A549 (cell line): ENCODE measurements around the gene ATP1A2. TPM values are rescaled to one million over a fixed set of nuclear protein-coding genes. Genes with fewer than 3 reads are reported as not detected.

Experiments used
- ATAC-seq, 2 experiments: fragments of 200-7000 bp in 1 of 2; fragments of >200 bp in 1 of 2; cut with Nextera tagmentation in 1 of 2; cut with Tn5 transposase in 1 of 2; 3 replicates each; pipeline versions ENCODE4 v1.8.0 to v1.9.1; 2018 to 2020; ENCODE audit warnings: mild to moderate bottlenecking in 1 of 2, moderate library complexity in 1 of 2
- CTCF ChIA-PET: fragments of 300-600 bp; sonication (Branson Sonifier 250); formaldehyde crosslinking; extraction: SDS; loops from one replicate; lab custom pipeline; 2021; ENCODE audit warnings: antibody characterized with exemption, inconsistent platforms; lab: Yijun Ruan, JAX
- POLR2A ChIA-PET: fragments of 350-600 bp; formaldehyde crosslinking; extraction: SDS; loops from one replicate; lab custom pipeline; 2021; ENCODE audit warnings: antibody characterized with exemption, inconsistent platforms; lab: Yijun Ruan, JAX
- DNase-seq, 2 experiments: peaks; one replicate each; pipeline versions ENCODE4 v3.0.0 to v3.0.0-alpha.2; 2011 to 2016; ENCODE audit warnings: low read depth in 1 of 2, low spot score in 1 of 2
- FAIRE-seq: peaks from 2 replicates; lab custom pipeline; 2011; peaks lifted over from hg19 to GRCh38; lab: Jason Lieb, UNC
- H3K27ac ChIP-seq, 2 experiments: fragments of >200 bp; sonication (Bioruptor Twin); formaldehyde crosslinking; 3 replicates each; pipeline ENCODE4 v1.5.1; 2016 to 2017
- H3K4me1 ChIP-seq: fragments of >200 bp; sonication (Bioruptor Twin); formaldehyde crosslinking; 3 replicates; pipeline ENCODE4 v1.6.1; 2016
- H3K4me2 ChIP-seq: fragments of >200 bp; sonication (Bioruptor Twin); formaldehyde crosslinking; 3 replicates; pipeline ENCODE4 v1.6.1; 2016
- H3K4me3 ChIP-seq: fragments of >200 bp; sonication (Bioruptor Twin); formaldehyde crosslinking; 3 replicates; pipeline ENCODE4 v1.5.1; 2016
- H3K9me3 ChIP-seq: fragments of >200 bp; sonication (Bioruptor Twin); formaldehyde crosslinking; 3 replicates; pipeline ENCODE4 v1.6.1; 2016
- ATOH8 ChIP-seq: fragments of 250-450 bp; sonication (Bioruptor Pico); IDR thresholded peaks from 2 replicates; pipeline ENCODE4 v1.5.0; 2020; ENCODE audit warnings: low read depth, mild to moderate bottlenecking, moderate library complexity
- CBX8 ChIP-seq: fragments of 200-600 bp; sonication (generic); IDR thresholded peaks from 2 replicates; pipeline ENCODE4 v1.6.1; 2016
- CEBPB ChIP-seq, 2 experiments: fragments of >200 bp in 1 of 2; sonication (Bioruptor Twin) in 1 of 2; formaldehyde crosslinking in 1 of 2; IDR thresholded peaks; 2 replicates each; pipeline ENCODE4 v1.6.1; 2012 to 2016
- CHD2 ChIP-seq: fragments of 150-350 bp; IDR thresholded peaks from 2 replicates; pipeline ENCODE4 v1.6.1; 2014; ENCODE audit warnings: low read length; ENCODE audit not compliant: partially characterized antibody
- E2F6 ChIP-seq: IDR thresholded peaks from 2 replicates; pipeline ENCODE4 v1.6.1; 2012; ENCODE audit warnings: low read depth, borderline replicate concordance
- EP300 ChIP-seq, 2 experiments: fragments of >200 bp; sonication (Bioruptor Twin); formaldehyde crosslinking; IDR thresholded peaks; 2 replicates in 1 of 2; 3 replicates in 1 of 2; pipeline ENCODE4 v1.6.1; 2016 to 2017
- ESRRA ChIP-seq: fragments of 150-350 bp; IDR thresholded peaks from 2 replicates; pipeline ENCODE4 v1.6.1; 2014; ENCODE audit warnings: mild to moderate bottlenecking, low read length, borderline replicate concordance
- FOSL2 ChIP-seq, 2 experiments: fragments of 450-650 bp in 1 of 2; fragments of >200 bp in 1 of 2; sonication (Bioruptor Twin) in 1 of 2; formaldehyde crosslinking; IDR thresholded peaks; 2 replicates each; pipeline versions ENCODE4 v1.5.0 to v1.6.1; 2016 to 2020; ENCODE audit warnings: mild to moderate bottlenecking in 1 of 2, moderate library complexity in 1 of 2
- GATA3 ChIP-seq: IDR thresholded peaks from 2 replicates; pipeline ENCODE4 v1.6.1; 2012; ENCODE audit warnings: borderline replicate concordance
- HES2 ChIP-seq: fragments of >200 bp; sonication (Bioruptor Twin); formaldehyde crosslinking; IDR thresholded peaks from 2 replicates; pipeline ENCODE4 v1.6.1; 2016
- HEYL ChIP-seq: fragments of 250-450 bp; sonication (Bioruptor Pico); IDR thresholded peaks from 2 replicates; pipeline ENCODE4 v1.8.0; 2021; ENCODE audit warnings: mild to moderate bottlenecking, moderate library complexity
- HMGXB4 ChIP-seq: fragments of 250-450 bp; sonication (Bioruptor Pico); IDR thresholded peaks from 2 replicates; pipeline ENCODE4 v1.5.0; 2021; ENCODE audit warnings: mild to moderate bottlenecking, moderate library complexity, borderline replicate concordance
- HOXB13 ChIP-seq: fragments of 250-450 bp; sonication (Bioruptor Pico); IDR thresholded peaks from 2 replicates; pipeline ENCODE4 v1.5.0; 2020; ENCODE audit warnings: low read depth, mild to moderate bottlenecking, moderate library complexity
- HOXB5 ChIP-seq: fragments of 250-450 bp; sonication (Bioruptor Pico); IDR thresholded peaks from 2 replicates; pipeline ENCODE4 v1.5.0; 2020; ENCODE audit warnings: mild to moderate bottlenecking, moderate library complexity
- JUN ChIP-seq, 2 experiments: fragments of >200 bp; sonication (Bioruptor Twin); formaldehyde crosslinking; IDR thresholded peaks; 2 replicates in 1 of 2; 3 replicates in 1 of 2; pipeline ENCODE4 v1.6.1; 2016 to 2017
- MAFK ChIP-seq: fragments of 450-650 bp; IDR thresholded peaks from 2 replicates; pipeline ENCODE4 v1.6.1; 2014; ENCODE audit not compliant: partially characterized antibody
- MYC ChIP-seq: IDR thresholded peaks from 2 replicates; pipeline ENCODE4 v1.6.1; 2012; ENCODE audit warnings: mild to moderate bottlenecking, inconsistent platforms, low read length, improper control_type of control experiment, borderline replicate concordance
- RARB ChIP-seq: fragments of 250-450 bp; sonication (Bioruptor Pico); IDR thresholded peaks from 2 replicates; pipeline ENCODE4 v1.8.0; 2021; ENCODE audit warnings: mild to moderate bottlenecking, moderate library complexity
- RCOR1 ChIP-seq: fragments of 150-350 bp; IDR thresholded peaks from 2 replicates; pipeline ENCODE4 v1.6.1; 2014; ENCODE audit warnings: antibody characterized with exemption, low read length, low read depth
- RNF2 ChIP-seq: fragments of 200-600 bp; sonication (generic); IDR thresholded peaks from 2 replicates; pipeline ENCODE4 v1.6.1; 2016; ENCODE audit warnings: low read depth, mild to moderate bottlenecking, antibody characterized with exemption, moderate library complexity, borderline replicate concordance
- SREBF2 ChIP-seq: fragments of 450-650 bp; IDR thresholded peaks from 2 replicates; pipeline ENCODE4 v1.6.1; 2014; ENCODE audit warnings: mild to moderate bottlenecking, moderate library complexity
- ZC3H11A ChIP-seq: fragments of 450-650 bp; IDR thresholded peaks from 2 replicates; pipeline ENCODE4 v1.6.1; 2014; ENCODE audit warnings: antibody characterized with exemption, mild to moderate bottlenecking
- ZSCAN20 ChIP-seq: fragments of 250-450 bp; sonication (Bioruptor Pico); IDR thresholded peaks from 2 replicates; pipeline ENCODE4 v1.8.0; 2022; ENCODE audit warnings: mild to moderate bottlenecking, moderate library complexity
- WGBS: methylation state at CpG from one replicate; pipeline ENCODE4 v1.1.6; 2017; ENCODE audit errors: missing lambda C conversion rate; 5-methylcytosine and 5-hydroxymethylcytosine counted together
- polyA plus RNA-seq, 4 experiments: library from polyadenylated mRNA; depleted of rRNA in 3 of 4; stranded (reverse); fragments of >200 nt; fragmentation: RNase III in 1 of 4; extraction: RNeasy Plus Mini Kit Qiagen cat#74134 plus additional on column Dnase treatment in 1 of 4; gene quantifications; 2 replicates in 3 of 4; 3 replicates in 1 of 4; pipeline ENCODE4 v1.2.3, GENCODE V29; 2011 to 2017
- TF ChIP-seq, protein P1 (sequence below): fragments of 200-600 bp; sonication (generic); IDR thresholded peaks from 2 replicates; pipeline ENCODE4 v1.6.1; 2016; ENCODE audit warnings: antibody characterized with exemption, mild to moderate bottlenecking, moderate library complexity

Gene ATP1A2
- polyA plus RNA-seq, 2 of the 4 experiments (the other 2 are of a cell fraction): 0.09 TPM; not detected in 1

- TF ChIP-seq HMGXB4 (no peak), ESRRA (no peak), SREBF2 (no peak), MYC (no peak)
Observed at GRCh38 chr1:160068225-160068624, 47.3 kb upstream of the ATP1A2 start (continued).

GRCh38 chr1:160069460-160070231 lies 45.9 kb upstream of the ATP1A2 start, which contains the start of gene KCNJ10:
Gene KCNJ10 (minus strand): TSS chr1:160070160. CDS start chr1:160042532, 27,628 bp downstream.
- peak within 1 kb of the TSS; percentile 48 for H3K4me3 ChIP-seq
- TF ChIP-seq CEBPB (IDR thresholded peaks at IDR 0.05) (no peak), CBX8 (no peak), MAFK (no peak), HOXB13 (CRISPR knock-in tag) (no peak), GATA3 (no peak), FOSL2 (IDR thresholded peaks at IDR 0.05) (no peak), FOSL2 (CRISPR knock-in tag; IDR thresholded peaks at IDR 0.05) (no peak), RNF2 (no peak)
- TF ChIP-seq, protein P1, sequence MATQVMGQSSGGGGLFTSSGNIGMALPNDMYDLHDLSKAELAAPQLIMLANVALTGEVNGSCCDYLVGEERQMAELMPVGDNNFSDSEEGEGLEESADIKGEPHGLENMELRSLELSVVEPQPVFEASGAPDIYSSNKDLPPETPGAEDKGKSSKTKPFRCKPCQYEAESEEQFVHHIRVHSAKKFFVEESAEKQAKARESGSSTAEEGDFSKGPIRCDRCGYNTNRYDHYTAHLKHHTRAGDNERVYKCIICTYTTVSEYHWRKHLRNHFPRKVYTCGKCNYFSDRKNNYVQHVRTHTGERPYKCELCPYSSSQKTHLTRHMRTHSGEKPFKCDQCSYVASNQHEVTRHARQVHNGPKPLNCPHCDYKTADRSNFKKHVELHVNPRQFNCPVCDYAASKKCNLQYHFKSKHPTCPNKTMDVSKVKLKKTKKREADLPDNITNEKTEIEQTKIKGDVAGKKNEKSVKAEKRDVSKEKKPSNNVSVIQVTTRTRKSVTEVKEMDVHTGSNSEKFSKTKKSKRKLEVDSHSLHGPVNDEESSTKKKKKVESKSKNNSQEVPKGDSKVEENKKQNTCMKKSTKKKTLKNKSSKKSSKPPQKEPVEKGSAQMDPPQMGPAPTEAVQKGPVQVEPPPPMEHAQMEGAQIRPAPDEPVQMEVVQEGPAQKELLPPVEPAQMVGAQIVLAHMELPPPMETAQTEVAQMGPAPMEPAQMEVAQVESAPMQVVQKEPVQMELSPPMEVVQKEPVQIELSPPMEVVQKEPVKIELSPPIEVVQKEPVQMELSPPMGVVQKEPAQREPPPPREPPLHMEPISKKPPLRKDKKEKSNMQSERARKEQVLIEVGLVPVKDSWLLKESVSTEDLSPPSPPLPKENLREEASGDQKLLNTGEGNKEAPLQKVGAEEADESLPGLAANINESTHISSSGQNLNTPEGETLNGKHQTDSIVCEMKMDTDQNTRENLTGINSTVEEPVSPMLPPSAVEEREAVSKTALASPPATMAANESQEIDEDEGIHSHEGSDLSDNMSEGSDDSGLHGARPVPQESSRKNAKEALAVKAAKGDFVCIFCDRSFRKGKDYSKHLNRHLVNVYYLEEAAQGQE: no peak
- TF ChIP-seq, all 56 proteins: peak for 0
- Histone ChIP-seq H3K9me3 (no peaks in the 10 kb centered on the region), H3K27ac (no peak within 1 kb of the TSS; a peak in 1 of 6 replicates), H3K4me1 (no peaks in the 10 kb centered on the region), H3K4me2 (peak within 1 kb of the TSS; percentile 91)
- CTCF ChIA-PET: interaction anchor here (0.9 to 30.0 kb wide), 4 partner anchors 14 to 64 kb away, joined by 3 to 409 read pairs (median 14); partner anchors contain the start of gene KCNJ9
- 33% methylated on average over 18 of the region's 32 CpGs for WGBS
- POLR2A ChIA-PET: no interaction called here
- ATAC-seq (peak; percentile 69 to 72), DNase-seq (no peak), FAIRE-seq (no peak)

- DNase-seq (peak; percentile 36 to 67), ATAC-seq (peak; percentile 79 to 97), FAIRE-seq (no peak)
- no peaks in the 10 kb centered on the region for H3K9me3 ChIP-seq
- peak overlapping the region; percentile 91 for H3K4me2 ChIP-seq
- CTCF ChIA-PET: interaction anchor here (4.8 to 30.0 kb wide), 2 partner anchors 13 to 24 kb away, joined by 18 to 409 read pairs; partner anchors contain the start of gene KCNJ9
- POLR2A ChIA-PET: no interaction called here
- H3K4me3 ChIP-seq: peak overlapping the region; percentile 48
- 30% methylated on average over 31 of the region's 46 CpGs for WGBS
- no peaks in the 10 kb centered on the region for H3K4me1 ChIP-seq
- H3K27ac ChIP-seq: no peak overlapping the region; a peak in 1 of 6 replicates
- TF ChIP-seq JUN (IDR thresholded peaks at IDR 0.05): no peak
- no peak for TF ChIP-seq ZSCAN20 (CRISPR knock-in tag)
- TF ChIP-seq ZC3H11A: no peak
- TF ChIP-seq HOXB5: no peak
- no peak for TF ChIP-seq ESRRA
- no peak for TF ChIP-seq HOXB13 (CRISPR knock-in tag)
- TF ChIP-seq RNF2: no peak
- no peak for TF ChIP-seq RARB (CRISPR knock-in tag)
- no peak for TF ChIP-seq EP300 (IDR thresholded peaks at IDR 0.05)
- no peak for TF ChIP-seq HES2
- TF ChIP-seq E2F6: no peak
- no peak for TF ChIP-seq ATOH8 (CRISPR knock-in tag)
- TF ChIP-seq RCOR1: no peak
- no peak for TF ChIP-seq HEYL (CRISPR knock-in tag)
- no peak for TF ChIP-seq MYC
- TF ChIP-seq FOSL2 (IDR thresholded peaks at IDR 0.05): no peak
- no peak for TF ChIP-seq FOSL2 (CRISPR knock-in tag; IDR thresholded peaks at IDR 0.05)
- no peak for TF ChIP-seq CHD2
Observed at GRCh38 chr1:160070243-160071163, 45.1 kb upstream of the ATP1A2 start.
